GM23248 (cell line): ENCODE results near the gene SKA1. TPM values are rescaled to one million over a fixed set of nuclear protein-coding genes. Genes with fewer than 3 reads are reported as not detected.

Experiments
- DNase-seq: peaks from one replicate; pipeline ENCODE4 v3.0.0-alpha.2; 2015
- H2AFZ ChIP-seq: fragments of 200-600 bp; sonication (generic); 2 replicates; pipeline ENCODE4 v1.6.1; 2016; ENCODE audit warnings: antibody characterized with exemption
- H3F3A ChIP-seq: fragments of 200-600 bp; sonication (generic); 2 replicates; pipeline ENCODE4 v1.6.1; 2016; ENCODE audit warnings: mild to moderate bottlenecking, antibody characterized with exemption, mixed run types; ENCODE audit not compliant: insufficient read depth
- H3K27ac ChIP-seq: fragments of 200-600 bp; sonication (generic); 2 replicates; pipeline ENCODE4 v1.5.1; 2016; ENCODE audit warnings: mild to moderate bottlenecking
- H3K27me3 ChIP-seq: fragments of 200-600 bp; sonication (generic); replicated peaks from 2 replicates; pipeline ENCODE4 v1.6.1; 2016; ENCODE audit warnings: mild to moderate bottlenecking; ENCODE audit not compliant: insufficient read depth
- H3K36me3 ChIP-seq: fragments of 200-600 bp; sonication (generic); 2 replicates; pipeline ENCODE4 v1.6.1; 2016; ENCODE audit warnings: low read depth, mild to moderate bottlenecking
- H3K4me1 ChIP-seq: fragments of 200-600 bp; sonication (generic); 2 replicates; pipeline ENCODE4 v1.6.1; 2016; ENCODE audit warnings: mild to moderate bottlenecking; ENCODE audit not compliant: insufficient read depth
- H3K4me2 ChIP-seq: fragments of 200-600 bp; sonication (generic); one replicate; pipeline ENCODE4 v1.6.1; 2016; ENCODE audit warnings: mild to moderate bottlenecking; ENCODE audit not compliant: unreplicated experiment
- H3K4me3 ChIP-seq: fragments of 200-600 bp; sonication (generic); 2 replicates; pipeline ENCODE4 v1.5.1; 2016; ENCODE audit warnings: mild to moderate bottlenecking
- H3K79me2 ChIP-seq: fragments of 200-600 bp; sonication (generic); 2 replicates; pipeline ENCODE4 v1.6.1; 2016; ENCODE audit warnings: mild to moderate bottlenecking; ENCODE audit not compliant: insufficient read depth
- H3K9ac ChIP-seq: fragments of 200-600 bp; sonication (generic); 2 replicates; pipeline ENCODE4 v1.6.1; 2016; ENCODE audit warnings: mild to moderate bottlenecking
- H3K9me2 ChIP-seq: fragments of 200-600 bp; sonication (generic); 2 replicates; pipeline ENCODE4 v1.6.1; 2016; ENCODE audit warnings: mixed run types, mild to moderate bottlenecking, moderate library complexity; ENCODE audit not compliant: insufficient read depth
- H3K9me3 ChIP-seq: fragments of 200-600 bp; sonication (generic); one replicate; pipeline ENCODE4 v1.6.1; 2017; ENCODE audit warnings: low read depth
- H4K20me1 ChIP-seq: fragments of 200-600 bp; sonication (generic); 2 replicates; pipeline ENCODE4 v1.6.0; 2016; ENCODE audit not compliant: insufficient read depth
- EZH2 ChIP-seq: fragments of 200-600 bp; sonication (generic); IDR thresholded peaks from 2 replicates; pipeline ENCODE4 v1.6.1; 2018; ENCODE audit warnings: antibody characterized with exemption, mild to moderate bottlenecking; ENCODE audit not compliant: insufficient read depth, poor library complexity, severe bottlenecking
- EZH2phosphoT487 ChIP-seq: fragments of 200-600 bp; sonication (generic); IDR thresholded peaks from 2 replicates; pipeline ENCODE4 v1.6.1; 2018; ENCODE audit warnings: antibody characterized with exemption, moderate library complexity, mild to moderate bottlenecking, low read depth; ENCODE audit not compliant: insufficient read depth
- WGBS, 2 experiments: methylation state at CpG; one replicate each; pipeline ENCODE4 v1.1.6; 2015 to 2017; ENCODE audit warnings: low lambda C conversion rate in 2 of 2, low coverage in 1 of 2; ENCODE audit errors: missing lambda C conversion rate in 2 of 2; 5-methylcytosine and 5-hydroxymethylcytosine counted together
- in situ Hi-C: fragments of 300-500 bp; cut with MboI; formaldehyde crosslinking; loops from 2 replicates; pipeline ENCODE4 v1.15.0; 2020
- polyA plus RNA-seq: library from polyadenylated mRNA; unstranded; fragments of >200 nt; fragmentation: Nextera tagmentation; extraction: Ambion mirVana; gene quantifications from 2 replicates; pipeline ENCODE4 v1.2.1, GENCODE V29; 2016
- total RNA-seq: library from RNA; depleted of rRNA; stranded (reverse); fragments of >200 nt; shearing (Covaris generic); gene quantifications from 2 replicates; pipeline ENCODE4 v1.2.3, GENCODE V29; 2014

Gene SKA1
- total and polyA plus RNA-seq, 2 experiments from 2014 or later: 6.6 to 8.8 TPM

- Histone ChIP-seq H3K27me3 (no peaks in the 10 kb centered on the region), H3K4me3 (no peak overlapping the region), H3K36me3 (no peaks in the 10 kb centered on the region), H3K79me2 (no peaks in the 10 kb centered on the region), H2AFZ (no peak overlapping the region), H3F3A (no peaks in the 10 kb centered on the region), H3K27ac (no peak overlapping the region), H3K4me2 (no peak overlapping the region), H3K4me1 (no peaks in the 10 kb centered on the region), H4K20me1 (no peaks in the 10 kb centered on the region), H3K9me3 (no peaks in the 10 kb centered on the region), H3K9me2 (no peaks in the 10 kb centered on the region), H3K9ac (no peak overlapping the region)
- WGBS, 2 experiments: 71 to 92% methylated on average over 2 of the region's 2 CpGs
- in situ Hi-C loops: no loop called here
- DNase-seq: no peak
- TF ChIP-seq EZH2 (no peak), EZH2phosphoT487 (no peak)
These were observed 20.2 kb downstream of the SKA1 start for GRCh38 chr18:50395093-50395492.

DNA sequence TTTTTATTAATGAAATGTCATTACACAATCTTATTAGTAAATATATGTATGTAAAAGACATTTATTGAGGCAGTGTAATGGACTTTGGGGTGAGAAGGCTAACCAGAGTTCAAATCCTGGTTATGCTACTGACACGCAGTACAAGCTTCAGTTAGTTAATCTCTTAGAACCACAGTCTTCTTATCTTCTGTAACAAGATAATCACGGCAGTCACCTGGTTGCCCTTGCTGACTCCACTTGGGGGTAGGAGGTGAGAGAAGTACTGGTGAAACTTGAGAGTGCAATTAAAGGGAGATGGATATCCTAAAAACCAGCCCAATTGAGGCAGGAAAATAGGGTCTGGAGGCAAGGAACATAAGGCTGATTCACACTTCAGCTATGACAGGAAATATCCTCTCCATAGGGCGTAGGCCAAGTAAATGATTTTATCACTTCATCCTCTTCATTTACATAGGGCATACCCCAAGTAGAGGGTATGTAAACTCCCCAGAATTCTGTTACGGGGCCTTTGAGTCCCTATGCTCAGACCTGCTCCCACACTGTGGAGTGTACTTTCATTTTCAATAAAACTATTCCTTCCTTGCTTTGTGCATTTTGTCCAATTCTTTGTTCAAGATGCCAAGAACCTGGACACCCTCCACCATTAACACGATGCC is 21.3 kb downstream of the SKA1 start:
- TF ChIP-seq EZH2phosphoT487 (no peak), EZH2 (no peak)
- DNase-seq: no peak
- Histone ChIP-seq H3K79me2 (no peaks in the 10 kb centered on the region), H3K9me3 (no peaks in the 10 kb centered on the region), H3K36me3 (no peaks in the 10 kb centered on the region), H3K4me1 (no peaks in the 10 kb centered on the region), H3F3A (no peaks in the 10 kb centered on the region), H2AFZ (no peak overlapping the region), H3K9me2 (no peaks in the 10 kb centered on the region), H4K20me1 (no peaks in the 10 kb centered on the region), H3K4me3 (no peak overlapping the region), H3K4me2 (no peak overlapping the region), H3K27ac (no peak overlapping the region), H3K9ac (no peak overlapping the region), H3K27me3 (no peaks in the 10 kb centered on the region; the same call in 1 of the 2 replicates)
- WGBS, 2 experiments: 89 to 90% methylated on average over 5 of the region's 5 CpGs
- in situ Hi-C loops: no loop called here

GRCh38 chr18:50397023-50397422 is 22.2 kb downstream of the SKA1 start:
- no peaks in the 10 kb centered on the region for H3K4me1 ChIP-seq
- no peak overlapping the region for H3K4me3 ChIP-seq
- H3F3A ChIP-seq: no peaks in the 10 kb centered on the region

GRCh38 chr18:50398099-50398498 is 23.3 kb downstream of the SKA1 start:
- H3K9ac ChIP-seq: no peak overlapping the region
- H3K4me1 ChIP-seq: no peaks in the 10 kb centered on the region
- H3K9me3 ChIP-seq: no peaks in the 10 kb centered on the region
- DNase-seq: no peak
- H3K4me3 ChIP-seq: no peak overlapping the region
- H3K79me2 ChIP-seq: no peaks in the 10 kb centered on the region
- no peaks in the 10 kb centered on the region for H3K9me2 ChIP-seq
- no peak overlapping the region for H3K4me2 ChIP-seq
- TF ChIP-seq EZH2 (no peak), EZH2phosphoT487 (no peak)
- H4K20me1 ChIP-seq: no peaks in the 10 kb centered on the region
- no peaks in the 10 kb centered on the region for H3F3A ChIP-seq
- in situ Hi-C loops: no loop called here
- H3K27ac ChIP-seq: no peak overlapping the region
- WGBS, 2 experiments: 62 to 64% methylated on average over 10 of the region's 10 CpGs
- H3K36me3 ChIP-seq: no peaks in the 10 kb centered on the region
- H2AFZ ChIP-seq: no peak overlapping the region
- H3K27me3 ChIP-seq: peaks cover 10% of the 10 kb centered on the region

More at GRCh38 chr18:50397023-50397422, 22.2 kb downstream of the SKA1 start:
- H3K9me2 ChIP-seq: no peaks in the 10 kb centered on the region
- no peak for DNase-seq
- H2AFZ ChIP-seq: no peak overlapping the region
- H3K36me3 ChIP-seq: no peaks in the 10 kb centered on the region
- H3K27me3 ChIP-seq: peaks cover under 1% of the 10 kb centered on the region
- no peak overlapping the region for H3K9ac ChIP-seq
- in situ Hi-C loops: no loop called here
- TF ChIP-seq EZH2: no peak
- no peak for TF ChIP-seq EZH2phosphoT487
- no peak overlapping the region for H3K27ac ChIP-seq
- no peaks in the 10 kb centered on the region for H4K20me1 ChIP-seq
- 58% methylated on average over 4 of the region's 4 CpGs for WGBS, 2 experiments
- no peaks in the 10 kb centered on the region for H3K9me3 ChIP-seq
- no peak overlapping the region for H3K4me2 ChIP-seq
- H3K79me2 ChIP-seq: no peaks in the 10 kb centered on the region

DNA sequence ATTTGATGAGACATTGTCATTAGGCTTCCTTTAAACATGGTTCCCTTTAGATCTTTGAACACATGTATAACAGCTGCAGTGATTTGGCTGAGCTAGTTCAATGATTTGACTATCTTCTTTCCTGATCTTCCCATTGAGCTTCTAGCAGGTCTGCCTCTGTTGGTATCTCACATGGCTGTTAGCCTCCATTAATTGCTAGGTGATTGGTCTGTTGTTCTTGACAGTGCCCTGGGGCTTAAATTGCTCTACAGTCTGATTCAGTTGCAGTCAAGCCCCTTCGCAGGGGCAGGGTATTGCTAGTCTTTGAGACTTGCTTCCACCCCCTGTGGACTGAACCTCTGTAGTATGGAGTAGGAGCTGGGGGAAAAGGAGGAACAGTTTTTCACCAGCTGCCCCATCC is 24.1 kb downstream of the SKA1 start:
- Histone ChIP-seq H3K9ac (no peak overlapping the region), H3K9me3 (no peaks in the 10 kb centered on the region), H3K27ac (no peak overlapping the region), H3K4me1 (no peaks in the 10 kb centered on the region), H4K20me1 (no peaks in the 10 kb centered on the region), H3K79me2 (no peaks in the 10 kb centered on the region), H3K36me3 (no peaks in the 10 kb centered on the region), H3K4me3 (no peak overlapping the region), H3K4me2 (no peak overlapping the region), H3K9me2 (no peaks in the 10 kb centered on the region), H3F3A (no peaks in the 10 kb centered on the region), H3K27me3 (peaks cover 13% of the 10 kb centered on the region), H2AFZ (no peak overlapping the region)
- WGBS, 2 experiments: 50 to 58% methylated on average over 1 of the region's 1 CpG
- no peak for DNase-seq
- no peak for TF ChIP-seq EZH2
- TF ChIP-seq EZH2phosphoT487: no peak
- in situ Hi-C loops: no loop called here
